K562 (cell line): ENCODE measurements around the gene SP100. TPM values are rescaled to one million over a fixed set of nuclear protein-coding genes. Genes with fewer than 3 reads are reported as not detected.

Experiments
- ATAC-seq: fragments of 200-7000 bp; cut with Tn5 transposase; 3 replicates; pipeline ENCODE4 v1.9.1; 2020; ENCODE audit warnings: moderate library complexity
- BruUV-seq: library from RNA; stranded (reverse); fragments of 400-500 nt; replicated peaks from 2 replicates; lab custom pipeline; 2021; lab: Mats Ljungman, UMichigan
- CTCF ChIA-PET: fragments of 300-600 bp; formaldehyde crosslinking; extraction: SDS; loops from one replicate; lab custom pipeline; 2021; ENCODE audit warnings: low intra/inter-chr PET ratio; lab: Yijun Ruan, JAX
- POLR2A ChIA-PET: fragments of 300-600, 350-650 bp; sonication (Branson Sonifier 250); formaldehyde crosslinking; extraction: SDS; loops from one replicate; lab custom pipeline; 2021; ENCODE audit warnings: antibody characterized with exemption, inconsistent platforms; lab: Yijun Ruan, JAX
- DNase-seq, 4 experiments: peaks; one replicate each; pipeline versions ENCODE4 v3.0.0 to v3.0.0-alpha.2; 2011 to 2018; ENCODE audit warnings: low spot score in 3 of 4, mixed read lengths in 3 of 4; ENCODE audit errors: extremely low read depth in 1 of 4
- FAIRE-seq: peaks from 2 replicates; lab custom pipeline; 2011; peaks lifted over from hg19 to GRCh38; lab: Jason Lieb, UNC
- H2AFZ ChIP-seq: 2 replicates; pipeline ENCODE4 v1.6.0; 2011; ENCODE audit warnings: low read depth, low read length, control low read depth, inconsistent platforms
- H3K27ac ChIP-seq: fragments of 200-600 bp; 3 replicates; pipeline ENCODE4 v1.8.0; 2011; ENCODE audit warnings: low read depth, mild to moderate bottlenecking, control low read depth, inconsistent platforms, low read length, moderate library complexity, mixed read lengths; ENCODE audit errors: extremely low read depth
- H3K27me3 ChIP-seq, 2 experiments: fragments of 300-600 bp in 1 of 2; 2 replicates in 1 of 2; 3 replicates in 1 of 2; pipeline versions ENCODE4 v1.6.0 to v1.8.0; 2011; ENCODE audit warnings: inconsistent platforms in 2 of 2, low read length in 2 of 2, mild to moderate bottlenecking in 1 of 2, mixed read lengths in 1 of 2, moderate library complexity in 1 of 2; ENCODE audit not compliant: control insufficient read depth in 2 of 2, insufficient read depth in 2 of 2
- H3K36me3 ChIP-seq: fragments of 300-600 bp; 3 replicates; pipeline ENCODE4 v1.8.0; 2011; ENCODE audit warnings: mild to moderate bottlenecking, low read length, inconsistent platforms; ENCODE audit not compliant: control insufficient read depth, insufficient read depth
- H3K4me1 ChIP-seq, 2 experiments: fragments of 200-600 bp in 1 of 2; replicated peaks in 1 of 2; 2 replicates in 1 of 2; 3 replicates in 1 of 2; pipeline versions ENCODE4 v1.5.1 to v1.8.0; 2011; ENCODE audit warnings: inconsistent platforms in 2 of 2, low read length in 2 of 2, mild to moderate bottlenecking in 1 of 2, mixed read lengths in 1 of 2, moderate library complexity in 1 of 2; ENCODE audit not compliant: control insufficient read depth in 2 of 2, insufficient read depth in 2 of 2
- H3K4me2 ChIP-seq: 2 replicates; pipeline ENCODE4 v1.6.1; 2011; ENCODE audit warnings: low read length, control low read depth, inconsistent platforms, mixed read lengths; ENCODE audit not compliant: insufficient read depth
- H3K4me3 ChIP-seq: fragments of 200-600 bp; sonication (generic), shearing (Covaris generic); 2 replicates; pipeline ENCODE4 v1.5.1; 2016; ENCODE audit warnings: control low read depth, inconsistent platforms
- H3K79me2 ChIP-seq: fragments of 200-600 bp; 3 replicates; pipeline ENCODE4 v1.8.0; 2011; ENCODE audit warnings: low read length, inconsistent platforms; ENCODE audit not compliant: control insufficient read depth, insufficient read depth
- H3K9ac ChIP-seq, 2 experiments: 2 replicates each; pipeline versions ENCODE4 v1.6.0 to v1.6.1; 2011; ENCODE audit warnings: low read depth in 2 of 2, low read length in 2 of 2, control low read depth in 1 of 2, inconsistent platforms in 1 of 2, mild to moderate bottlenecking in 1 of 2, mixed read lengths in 1 of 2; ENCODE audit not compliant: insufficient read depth in 1 of 2
- H3K9me1 ChIP-seq: one replicate; pipeline ENCODE4 v1.6.0; 2011; ENCODE audit warnings: inconsistent platforms, mild to moderate bottlenecking, low read length, moderate library complexity; ENCODE audit not compliant: control insufficient read depth, insufficient read depth
- H3K9me3 ChIP-seq: replicated peaks from 2 replicates; pipeline ENCODE4 v1.5.1; 2011; ENCODE audit warnings: low read depth, low read length, inconsistent platforms; ENCODE audit not compliant: control insufficient read depth, insufficient read depth
- H4K20me1 ChIP-seq: replicated peaks from 2 replicates; pipeline ENCODE4 v1.6.1; 2011; ENCODE audit warnings: low read length, inconsistent platforms, mixed read lengths; ENCODE audit not compliant: control insufficient read depth, insufficient read depth
- BDP1 ChIP-seq: IDR thresholded peaks from 3 replicates; pipeline ENCODE4 v1.6.1; 2011; ENCODE audit not compliant: insufficient read length, insufficient read depth
- CBX8 ChIP-seq: fragments of 200-600 bp; sonication (generic); IDR thresholded peaks from 2 replicates; pipeline ENCODE4 v1.6.1; 2012; ENCODE audit warnings: borderline replicate concordance, mixed run types, low read depth, mild to moderate bottlenecking, moderate library complexity, mixed read lengths, low read length, control low read depth, inconsistent platforms; ENCODE audit not compliant: poor library complexity, severe bottlenecking; ENCODE audit errors: extremely low read depth
- FOS ChIP-seq: IDR thresholded peaks from 3 replicates; pipeline ENCODE4 v1.6.1; 2011; ENCODE audit not compliant: insufficient read length; ENCODE audit errors: extremely low read depth
- GTF2E2 ChIP-seq: fragments of 200-800 bp; sonication (Bioruptor generic); IDR thresholded peaks from 2 replicates; pipeline ENCODE4 v1.6.1; 2016; ENCODE audit warnings: missing genetic modification characterization, missing compliant biosample characterization
- MAFG ChIP-seq: fragments of 450-650 bp; conservative IDR thresholded peaks from 2 replicates; pipeline ENCODE4 v1.6.1; 2016; ENCODE audit warnings: missing genetic modification characterization, missing compliant biosample characterization
- NELFE ChIP-seq: IDR thresholded peaks from 2 replicates; pipeline ENCODE4 v1.6.1; 2011; ENCODE audit warnings: mild to moderate bottlenecking; ENCODE audit not compliant: insufficient read depth, insufficient read length
- PCBP2 ChIP-seq: fragments of 200-400 bp; formaldehyde crosslinking; IDR thresholded peaks from 2 replicates; pipeline ENCODE4 v1.6.1; 2018; ENCODE audit warnings: low read length, low read depth, mild to moderate bottlenecking, moderate library complexity; ENCODE audit not compliant: poor library complexity, severe bottlenecking
- POLR3G ChIP-seq: IDR thresholded peaks from 2 replicates; pipeline ENCODE4 v1.6.1; 2011; ENCODE audit not compliant: insufficient read length, insufficient replicate concordance; ENCODE audit errors: extremely low read depth
- PYGO2 ChIP-seq: fragments of 450-650 bp; IDR thresholded peaks from 2 replicates; pipeline ENCODE4 v1.6.1; 2016; ENCODE audit warnings: mild to moderate bottlenecking, missing genetic modification characterization, moderate library complexity, missing compliant biosample characterization
- SMAD2 ChIP-seq: fragments of 150-350 bp; IDR thresholded peaks from 2 replicates; pipeline ENCODE4 v1.6.1; 2014; ENCODE audit warnings: low read depth, mild to moderate bottlenecking, low read length
- TCF7L2 ChIP-seq: fragments of 150-350 bp; IDR thresholded peaks from 2 replicates; pipeline ENCODE4 v1.6.1; 2016; ENCODE audit warnings: low read depth, mild to moderate bottlenecking, low read length, moderate library complexity
- ZNF124 ChIP-seq: sonication (generic); formaldehyde crosslinking; IDR thresholded peaks from 2 replicates; pipeline ENCODE4 v1.8.1; 2022; ENCODE audit warnings: missing genetic modification reagents
- ZNF282 ChIP-seq: sonication (generic); formaldehyde crosslinking; IDR thresholded peaks from 2 replicates; pipeline ENCODE4 v1.8.1; 2023; ENCODE audit warnings: missing genetic modification reagents
- ZNF316 ChIP-seq: fragments of 450-650 bp; IDR thresholded peaks from 2 replicates; pipeline ENCODE4 v1.6.1; 2016
- WGBS: fragments of 100-300 bp; shearing (Covaris generic); methylation state at CpG from one replicate; pipeline ENCODE4 v1.1.6; 2016; ENCODE audit warnings: low coverage, mixed read lengths; ENCODE audit not compliant: insufficient coverage; ENCODE audit errors: missing lambda C conversion rate; 5-methylcytosine and 5-hydroxymethylcytosine counted together
- in situ Hi-C: fragments of 300-500 bp; cut with MboI; formaldehyde crosslinking; loops from 4 replicates; pipeline ENCODE4 v1.15.0; 2018; ENCODE audit warnings: inconsistent platforms, mixed read lengths
- intact Hi-C: fragments of 100-400 bp; cut with micrococcal nuclease; formaldehyde crosslinking; loops from 2 replicates; pipeline ENCODE4 v1.14.2; 2022
- polyA plus RNA-seq, 8 experiments: library from polyadenylated mRNA; depleted of rRNA in 4 of 8; stranded (reverse) in 5 of 8; unstranded in 3 of 8; fragments of >200 nt; fragmentation: Nextera tagmentation in 2 of 8; fragmentation: Illumina TruSeq in 1 of 8; extraction: Ambion mirVana in 2 of 8; extraction: Trizol in 1 of 8; gene quantifications; 2 replicates each; pipeline versions ENCODE4 v1.2.1 to v1.2.3, GENCODE V29; 2011 to 2014; ENCODE audit warnings: inconsistent platforms in 1 of 8, missing spikeins in 1 of 8
- total RNA-seq, 7 experiments: library from RNA; depleted of rRNA in 6 of 7; stranded (reverse); fragments of >200 nt in 6 of 7; fragmentation: Illumina TruSeq in 2 of 7; extraction: Trizol in 2 of 7; gene quantifications; 2 replicates each; pipeline versions ENCODE4 v1.2.1 to v1.2.3, GENCODE V29; 2011 to 2021; ENCODE audit warnings: low replicate concordance in 1 of 7

The SP100 gene
- total and polyA plus RNA-seq, 9 of the 15 experiments (the other 6 are each of a cell fraction or from before 2014, with no cell fraction given), result 19.2 to 39.2 (median 34.6) TPM

DNA sequence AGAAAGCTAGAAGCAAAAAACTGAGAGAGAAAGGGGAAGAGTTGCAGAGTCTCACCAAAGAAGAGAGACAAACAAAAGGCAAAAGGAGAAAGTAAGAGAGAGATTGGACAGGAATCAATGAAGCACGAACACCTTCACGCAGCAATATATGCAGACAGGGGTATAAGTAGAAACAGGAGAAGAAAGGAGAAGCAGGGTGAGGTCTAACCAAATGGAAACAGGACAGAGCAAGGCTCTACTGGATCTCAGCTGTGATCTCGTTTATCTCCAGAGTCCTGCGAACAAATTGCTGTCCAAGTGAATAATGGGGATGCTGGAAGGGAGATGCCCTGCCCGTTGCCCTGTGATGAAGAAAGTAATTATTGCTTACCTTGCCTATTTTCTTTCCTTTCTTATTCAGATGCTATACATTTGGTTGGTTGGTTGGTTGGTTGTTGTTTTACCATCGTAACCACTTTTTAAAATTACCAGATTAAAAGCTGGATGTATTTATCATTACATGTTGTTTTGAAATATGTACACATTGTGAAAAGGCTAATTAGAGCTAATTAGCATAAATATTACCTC is 34.0 kb downstream of the SP100 start:
- no TSS peak for BruUV-seq
- Histone ChIP-seq H3K27me3 (no peaks in the 10 kb centered on the region), H4K20me1 (no peaks in the 10 kb centered on the region), H3K36me3 (peaks cover 25% of the 10 kb centered on the region; the same call in 2 of the 3 replicates), H3K9me3 (no peaks in the 10 kb centered on the region), H2AFZ (no peak overlapping the region), H3K79me2 (no peaks in the 10 kb centered on the region), H3K9ac (no peak overlapping the region), H3K4me1 (no peaks in the 10 kb centered on the region), H3K27ac (no peak overlapping the region), H3K9me1 (no peaks in the 10 kb centered on the region), H3K4me2 (no peak overlapping the region), H3K4me3 (no peak overlapping the region)
- in situ Hi-C loops (no loop called here), intact Hi-C loops (no loop called here)
- ChIA-PET POLR2A (interaction anchor here (0.8 kb wide), 1 partner anchor 178 kb away, joined by 4 read pairs; no protein-coding TSS in a partner anchor), CTCF (no interaction called here)
- no peak for DNase-seq
- FAIRE-seq, result no peak
- WGBS, result 89% methylated on average over 6 of the region's 6 CpGs
- TF ChIP-seq FOS (no peak), MAFG (tag) (0 out of 2 replicates have a peak, but pooled peaks have one; percentile 8), ZNF316 (0 out of 2 replicates have a peak, but pooled peaks have one; percentile 23)
- no peak for ATAC-seq

DNA sequence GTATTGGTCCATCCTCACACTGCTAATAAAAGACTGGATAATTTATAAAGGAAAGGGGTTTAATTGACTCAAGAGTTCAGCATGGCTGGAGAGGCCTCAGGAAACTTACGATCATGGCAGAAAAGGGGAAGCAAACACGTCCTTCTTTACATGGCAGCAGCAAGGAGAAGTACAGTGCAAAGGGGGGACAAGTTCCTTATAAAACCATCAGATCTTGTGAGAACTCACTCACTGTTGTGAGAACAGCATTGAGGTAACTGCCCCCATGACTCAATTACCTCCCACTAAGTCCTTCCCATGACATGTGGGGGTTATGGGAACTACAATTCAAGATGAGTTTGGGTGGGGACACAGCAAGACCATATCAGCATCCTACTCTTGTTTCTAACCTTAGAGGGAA is 37.0 kb downstream of the SP100 start:
- no peak for ATAC-seq
- H3K9ac ChIP-seq, result no peak overlapping the region
- no peak overlapping the region for H2AFZ ChIP-seq
- no peaks in the 10 kb centered on the region for H3K9me1 ChIP-seq
- no peaks in the 10 kb centered on the region for H4K20me1 ChIP-seq
- H3K4me3 ChIP-seq, result no peak overlapping the region
- peaks cover 23% of the 10 kb centered on the region; the same call in 2 of the 3 replicates for H3K36me3 ChIP-seq
- ChIA-PET POLR2A (no interaction called here), CTCF (no interaction called here)
- in situ Hi-C loops, result no loop called here
- intact Hi-C loops, result no loop called here
- DNase-seq, result no peak
- WGBS, result 100% methylated on average over 2 of the region's 2 CpGs
- H3K9me3 ChIP-seq, result no peaks in the 10 kb centered on the region
- TF ChIP-seq GTF2E2 (tag), result no peak
- TF ChIP-seq NELFE, result no peak
- no peak for TF ChIP-seq SMAD2
- no peak for TF ChIP-seq ZNF124 (CRISPR knock-in tag)
- no peak for TF ChIP-seq POLR3G
- no peak for TF ChIP-seq PCBP2
- TF ChIP-seq PYGO2 (tag), result no peak
- TF ChIP-seq CBX8, result no peak
- no peak for TF ChIP-seq TCF7L2
- TF ChIP-seq BDP1, result no peak
- TF ChIP-seq ZNF282 (CRISPR knock-in tag), result no peak
- no peak overlapping the region for H3K4me2 ChIP-seq
- H3K4me1 ChIP-seq, result no peaks in the 10 kb centered on the region
- FAIRE-seq, result no peak
- H3K79me2 ChIP-seq, result no peaks in the 10 kb centered on the region
- H3K27ac ChIP-seq, result no peak overlapping the region
- no TSS peak for BruUV-seq
- no peaks in the 10 kb centered on the region for H3K27me3 ChIP-seq
